Kidney epithelial cell (primary cell): ENCODE measurements around the gene PTGR2. TPM values are rescaled to one million over a fixed set of nuclear protein-coding genes. Genes with fewer than 3 reads are reported as not detected.
"Not testable (repeated sequence)": the region's sequence is repeated elsewhere in the genome, so short reads cannot be mapped to it uniquely, and the experiment has no call there.

ENCODE experiments used
- DNase-seq: peaks from one replicate; pipeline ENCODE4 v3.0.0-alpha.2; 2010; ENCODE audit warnings: low read depth
- H3K27me3 ChIP-seq: 2 replicates; pipeline ENCODE4 v1.6.0; 2011; ENCODE audit warnings: low read length; ENCODE audit not compliant: control insufficient read depth, insufficient read depth
- H3K36me3 ChIP-seq: 2 replicates; pipeline ENCODE4 v1.5.1; 2011; ENCODE audit warnings: low read length; ENCODE audit not compliant: control insufficient read depth, insufficient read depth
- H3K4me3 ChIP-seq: 2 replicates; pipeline ENCODE4 v1.5.1; 2011; ENCODE audit warnings: low read depth, mild to moderate bottlenecking, control low read depth, low read length
- total RNA-seq: library from RNA; depleted of rRNA; stranded (reverse); fragments of >200 nt; gene quantifications from 2 replicates; pipeline ENCODE4 v1.2.3, GENCODE V29; 2015
- TF ChIP-seq, protein P1 (sequence below): IDR thresholded peaks from 2 replicates; pipeline ENCODE4 v1.5.1; 2011; ENCODE audit warnings: mild to moderate bottlenecking, moderate library complexity, low read length, control low read depth, inconsistent platforms; ENCODE audit not compliant: insufficient read depth, poor library complexity, severe bottlenecking

The PTGR2 gene
- total RNA-seq, 1 donor from 2014 or later: 5.7 TPM

DNA sequence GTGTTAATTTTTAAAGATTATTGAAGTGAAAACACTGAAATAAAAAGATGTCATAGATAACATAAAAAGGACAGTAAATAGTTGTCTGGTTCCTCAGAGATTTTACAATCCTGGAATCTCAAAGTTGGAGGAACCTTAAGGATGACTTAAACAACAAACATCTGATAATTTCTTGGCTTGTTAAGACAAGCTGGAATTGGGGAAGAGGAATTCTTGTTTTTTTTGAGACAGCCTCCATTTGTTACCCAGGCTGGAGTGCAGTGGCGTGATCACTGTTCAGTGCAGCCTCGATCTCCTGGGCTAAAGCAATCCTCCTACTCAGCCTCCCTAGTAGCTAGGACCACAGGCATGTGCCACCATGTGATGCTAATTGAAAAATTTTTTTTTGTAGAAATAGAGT lies 37.3 kb downstream of the PTGR2 start:
- TF ChIP-seq, protein P1, sequence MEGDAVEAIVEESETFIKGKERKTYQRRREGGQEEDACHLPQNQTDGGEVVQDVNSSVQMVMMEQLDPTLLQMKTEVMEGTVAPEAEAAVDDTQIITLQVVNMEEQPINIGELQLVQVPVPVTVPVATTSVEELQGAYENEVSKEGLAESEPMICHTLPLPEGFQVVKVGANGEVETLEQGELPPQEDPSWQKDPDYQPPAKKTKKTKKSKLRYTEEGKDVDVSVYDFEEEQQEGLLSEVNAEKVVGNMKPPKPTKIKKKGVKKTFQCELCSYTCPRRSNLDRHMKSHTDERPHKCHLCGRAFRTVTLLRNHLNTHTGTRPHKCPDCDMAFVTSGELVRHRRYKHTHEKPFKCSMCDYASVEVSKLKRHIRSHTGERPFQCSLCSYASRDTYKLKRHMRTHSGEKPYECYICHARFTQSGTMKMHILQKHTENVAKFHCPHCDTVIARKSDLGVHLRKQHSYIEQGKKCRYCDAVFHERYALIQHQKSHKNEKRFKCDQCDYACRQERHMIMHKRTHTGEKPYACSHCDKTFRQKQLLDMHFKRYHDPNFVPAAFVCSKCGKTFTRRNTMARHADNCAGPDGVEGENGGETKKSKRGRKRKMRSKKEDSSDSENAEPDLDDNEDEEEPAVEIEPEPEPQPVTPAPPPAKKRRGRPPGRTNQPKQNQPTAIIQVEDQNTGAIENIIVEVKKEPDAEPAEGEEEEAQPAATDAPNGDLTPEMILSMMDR: no peak
- no peaks in the 10 kb centered on the region for H3K36me3 ChIP-seq
- DNase-seq: no peak
- no peak overlapping the region for H3K4me3 ChIP-seq
- H3K27me3 ChIP-seq: no peaks in the 10 kb centered on the region

DNA sequence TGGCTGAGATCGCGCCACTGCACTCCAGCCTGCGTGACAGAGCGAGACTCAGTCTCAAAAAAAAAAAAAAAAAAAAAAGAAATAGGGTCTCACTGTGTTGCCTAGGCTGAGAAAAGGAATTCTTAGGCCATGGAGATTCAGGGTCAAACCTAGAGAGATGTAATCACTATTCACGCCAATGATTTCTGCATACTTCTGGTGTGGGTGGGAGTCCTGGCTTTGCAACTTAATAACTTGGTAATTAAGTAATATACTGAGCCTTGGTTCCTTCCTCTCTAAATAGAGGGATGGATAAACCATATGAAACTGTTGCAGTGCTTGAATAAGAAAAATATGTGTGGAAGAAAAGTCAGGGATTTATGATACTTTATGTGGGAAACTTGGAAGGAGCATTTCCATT lies 37.7 kb downstream of the PTGR2 start:
- TF ChIP-seq, protein P1: no peak
- Histone ChIP-seq H3K27me3 (no peaks in the 10 kb centered on the region), H3K36me3 (peaks cover 1% of the 10 kb centered on the region), H3K4me3 (no peak overlapping the region)
- DNase-seq: no peak

DNA sequence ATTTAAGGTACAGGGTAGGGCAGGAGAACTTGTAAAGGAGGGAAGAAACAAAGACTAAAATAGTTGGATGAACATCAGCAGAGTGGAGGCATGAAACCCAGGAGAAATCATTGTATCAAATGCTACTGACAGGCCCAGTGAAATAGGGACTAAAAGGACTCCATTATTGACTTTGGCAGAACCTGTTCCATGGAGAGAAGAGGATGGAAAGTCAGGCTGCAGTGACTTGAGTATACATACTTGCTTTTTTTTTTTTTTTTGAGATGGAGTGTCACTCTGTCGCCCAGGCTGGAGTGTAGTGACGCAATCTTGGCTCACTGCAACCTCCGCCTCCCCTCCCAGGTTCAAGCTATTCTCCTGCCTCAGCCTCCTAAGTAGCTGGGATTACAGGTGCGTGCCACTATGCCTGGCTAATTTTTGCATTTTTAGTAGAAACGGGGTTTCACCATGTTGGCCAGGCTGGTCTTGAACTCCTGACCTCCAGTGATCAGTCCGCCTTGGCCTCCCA lies 42.6 kb downstream of the PTGR2 start:
- H3K36me3 ChIP-seq, H3K27me3 ChIP-seq, H3K4me3 ChIP-seq, DNase-seq: not testable (repeated sequence)

DNA sequence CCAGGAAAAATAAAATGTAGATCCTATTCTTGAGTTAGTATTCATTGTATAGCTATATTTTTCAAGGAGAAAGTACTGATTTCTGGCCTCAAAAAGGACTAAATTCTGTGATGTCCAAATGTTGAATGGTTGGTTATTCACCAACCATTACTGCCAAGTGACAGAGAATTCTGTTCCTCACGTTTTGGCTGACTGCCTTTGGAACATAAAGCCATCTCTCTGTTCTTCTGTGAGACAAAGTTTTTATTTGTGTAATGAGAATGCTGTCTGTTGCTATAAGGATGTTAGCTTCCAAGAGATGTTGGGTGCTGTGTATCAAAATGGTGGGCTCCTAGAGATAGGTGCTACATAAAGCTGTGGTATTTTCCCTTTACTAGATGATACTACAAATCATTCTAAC lies 44.3 kb downstream of the PTGR2 start:
- Histone ChIP-seq H3K27me3 (no peaks in the 10 kb centered on the region), H3K4me3 (no peak overlapping the region), H3K36me3 (peaks cover 1% of the 10 kb centered on the region)
- no peak for DNase-seq
- TF ChIP-seq, protein P1: no peak

DNA sequence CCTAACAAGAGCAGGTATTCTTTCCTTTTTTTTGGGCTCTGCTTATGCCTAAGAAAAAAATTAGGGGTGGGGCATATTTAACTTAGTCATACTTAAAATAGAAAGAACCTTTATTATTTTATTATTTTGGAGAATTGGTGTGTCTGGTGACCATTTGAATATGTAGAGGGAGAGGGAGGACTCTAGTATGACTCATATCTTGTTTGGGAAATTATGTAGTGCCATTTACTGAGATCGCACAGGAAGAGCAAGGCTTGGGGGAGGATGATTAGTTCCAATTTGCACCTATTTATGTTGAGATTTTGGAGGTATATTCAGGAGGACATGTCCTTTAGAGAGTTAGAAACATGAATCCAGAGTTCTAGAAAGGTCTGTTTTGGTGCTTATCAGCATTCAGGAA lies 44.9 kb downstream of the PTGR2 start:
- peaks cover 1% of the 10 kb centered on the region for H3K36me3 ChIP-seq
- H3K27me3 ChIP-seq: no peaks in the 10 kb centered on the region
- H3K4me3 ChIP-seq: no peak overlapping the region
- TF ChIP-seq, protein P1: no peak
- no peak for DNase-seq

DNA sequence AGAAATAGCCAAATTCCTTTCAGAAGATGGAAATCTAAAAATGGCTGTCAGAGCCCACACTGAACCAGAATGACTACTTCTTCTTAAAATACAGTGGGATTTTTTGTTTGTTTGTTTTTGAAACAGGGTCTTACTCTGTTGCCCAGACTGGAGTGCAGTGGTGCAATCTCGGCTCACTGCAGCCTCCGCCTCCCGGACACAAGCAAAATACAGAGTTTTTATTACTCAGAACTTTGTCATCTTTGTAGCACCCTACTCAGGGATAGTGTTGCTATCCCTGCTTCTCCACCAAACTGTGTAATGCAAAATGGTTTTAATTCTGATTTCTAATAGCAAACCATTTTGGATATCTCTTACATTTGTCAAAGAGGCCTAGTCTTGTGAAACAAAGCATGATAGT lies 51.4 kb downstream of the PTGR2 start:
- Histone ChIP-seq H3K4me3 (no peak overlapping the region), H3K27me3 (no peaks in the 10 kb centered on the region), H3K36me3 (no peaks in the 10 kb centered on the region)
- TF ChIP-seq, protein P1: no peak
- DNase-seq: no peak

DNA sequence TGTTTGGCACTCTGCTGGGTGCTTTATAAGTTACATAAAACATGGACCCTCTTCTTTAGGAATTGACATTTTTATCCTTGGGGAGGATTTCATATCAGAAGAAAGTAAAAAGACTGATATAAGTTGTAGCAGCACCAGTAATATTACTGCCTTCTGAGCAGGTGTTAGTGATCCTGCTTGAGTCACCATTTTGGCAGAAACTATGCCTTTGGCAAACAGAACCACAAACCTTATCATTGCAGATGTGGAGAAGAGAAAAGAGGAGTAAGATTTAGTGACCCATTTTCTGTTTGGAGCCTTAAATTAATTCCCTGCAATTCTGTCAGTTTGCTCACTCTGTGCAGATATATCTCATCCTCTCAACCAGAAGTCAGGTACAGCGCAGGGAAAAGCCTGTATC lies 58.0 kb downstream of the PTGR2 start:
- no peak overlapping the region for H3K4me3 ChIP-seq
- no peaks in the 10 kb centered on the region for H3K36me3 ChIP-seq
- H3K27me3 ChIP-seq: no peaks in the 10 kb centered on the region
- TF ChIP-seq, protein P1: no peak
- no peak for DNase-seq
